ENCODE measurements around the gene GNAI1.

DNA sequence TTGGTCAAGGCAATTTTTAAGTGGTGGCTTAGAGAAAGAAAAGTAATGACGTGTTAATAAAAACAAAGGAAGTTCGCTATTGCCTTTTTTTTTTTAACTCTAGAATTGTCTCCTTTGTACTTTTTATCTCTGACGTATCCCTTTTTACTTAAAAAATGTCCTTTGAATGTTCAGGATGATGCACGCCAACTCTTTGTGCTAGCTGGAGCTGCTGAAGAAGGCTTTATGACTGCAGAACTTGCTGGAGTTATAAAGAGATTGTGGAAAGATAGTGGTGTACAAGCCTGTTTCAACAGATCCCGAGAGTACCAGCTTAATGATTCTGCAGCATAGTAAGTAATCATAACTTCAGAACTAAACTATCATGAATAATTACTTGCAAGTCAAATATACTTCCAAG is 64.4 kb downstream of the GNAI1 start:
- TF ChIP-seq, protein P1, sequence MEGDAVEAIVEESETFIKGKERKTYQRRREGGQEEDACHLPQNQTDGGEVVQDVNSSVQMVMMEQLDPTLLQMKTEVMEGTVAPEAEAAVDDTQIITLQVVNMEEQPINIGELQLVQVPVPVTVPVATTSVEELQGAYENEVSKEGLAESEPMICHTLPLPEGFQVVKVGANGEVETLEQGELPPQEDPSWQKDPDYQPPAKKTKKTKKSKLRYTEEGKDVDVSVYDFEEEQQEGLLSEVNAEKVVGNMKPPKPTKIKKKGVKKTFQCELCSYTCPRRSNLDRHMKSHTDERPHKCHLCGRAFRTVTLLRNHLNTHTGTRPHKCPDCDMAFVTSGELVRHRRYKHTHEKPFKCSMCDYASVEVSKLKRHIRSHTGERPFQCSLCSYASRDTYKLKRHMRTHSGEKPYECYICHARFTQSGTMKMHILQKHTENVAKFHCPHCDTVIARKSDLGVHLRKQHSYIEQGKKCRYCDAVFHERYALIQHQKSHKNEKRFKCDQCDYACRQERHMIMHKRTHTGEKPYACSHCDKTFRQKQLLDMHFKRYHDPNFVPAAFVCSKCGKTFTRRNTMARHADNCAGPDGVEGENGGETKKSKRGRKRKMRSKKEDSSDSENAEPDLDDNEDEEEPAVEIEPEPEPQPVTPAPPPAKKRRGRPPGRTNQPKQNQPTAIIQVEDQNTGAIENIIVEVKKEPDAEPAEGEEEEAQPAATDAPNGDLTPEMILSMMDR (conservative IDR thresholded peaks at IDR 0.05) = no peak
- no peak for TF ChIP-seq ZFX (IDR thresholded peaks at IDR 0.05)
